GM23338 (cell line): ENCODE measurements around the gene GPR42. TPM values are rescaled to one million over a fixed set of nuclear protein-coding genes. Genes with fewer than 3 reads are reported as not detected.

Source experiments
- ATAC-seq: fragments of 200-7000 bp; cut with Tn5 transposase; 3 replicates; pipeline ENCODE4 v1.9.1; 2020
- DNase-seq: peaks from one replicate; pipeline ENCODE4 v3.0.0-alpha.2; 2015; ENCODE audit warnings: low spot score
- H2AFZ ChIP-seq: fragments of 200-600 bp; sonication (generic); 2 replicates; pipeline ENCODE4 v1.8.0; 2016; ENCODE audit warnings: antibody characterized with exemption, mild to moderate bottlenecking, moderate library complexity
- H3F3A ChIP-seq: fragments of 200-600 bp; sonication (generic); replicated peaks from 2 replicates; pipeline ENCODE4 v1.8.0; 2017; ENCODE audit warnings: antibody characterized with exemption, mixed run types, low read depth
- H3K27ac ChIP-seq: fragments of 200-600 bp; sonication (generic); 2 replicates; pipeline ENCODE4 v1.6.1; 2016; ENCODE audit warnings: low read depth
- H3K27me3 ChIP-seq: fragments of 200-600 bp; sonication (generic); 2 replicates; pipeline ENCODE4 v1.8.0; 2016; ENCODE audit warnings: mild to moderate bottlenecking, mixed run types, moderate library complexity; ENCODE audit not compliant: insufficient read depth
- H3K36me3 ChIP-seq: fragments of 200-600 bp; sonication (generic); 2 replicates; pipeline ENCODE4 v1.8.0; 2016; ENCODE audit warnings: mild to moderate bottlenecking; ENCODE audit not compliant: insufficient read depth
- H3K4me1 ChIP-seq: fragments of 200-600 bp; sonication (generic); 2 replicates; pipeline ENCODE4 v1.8.0; 2016; ENCODE audit warnings: mild to moderate bottlenecking, moderate library complexity; ENCODE audit not compliant: insufficient read depth
- H3K4me2 ChIP-seq: fragments of 200-600 bp; sonication (generic); 2 replicates; pipeline ENCODE4 v1.7.1; 2017; ENCODE audit warnings: mixed run types
- H3K4me3 ChIP-seq: fragments of 200-600 bp; sonication (generic); 2 replicates; pipeline ENCODE4 v1.6.1; 2016; ENCODE audit warnings: mixed run types
- H3K79me2 ChIP-seq: fragments of 200-600 bp; sonication (generic); replicated peaks from 2 replicates; pipeline ENCODE4 v1.8.0; 2017; ENCODE audit warnings: mild to moderate bottlenecking; ENCODE audit not compliant: insufficient read depth
- H3K9me2 ChIP-seq: fragments of 200-600 bp; sonication (generic); 2 replicates; pipeline ENCODE4 v1.8.0; 2017; ENCODE audit not compliant: insufficient read depth
- H4K20me1 ChIP-seq: fragments of 200-600 bp; sonication (generic); replicated peaks from 2 replicates; pipeline ENCODE4 v1.8.0; 2017; ENCODE audit warnings: mild to moderate bottlenecking; ENCODE audit not compliant: insufficient read depth
- H3K27ac Mint-ChIP-seq: 2 replicates; pipeline ENCODE4 v1.8.0; 2020; ENCODE audit warnings: inconsistent platforms, mild to moderate bottlenecking, moderate library complexity, mixed read lengths
- H3K27me3 Mint-ChIP-seq: 3 replicates; pipeline ENCODE4 v1.8.0; 2022; ENCODE audit warnings: low read depth, mild to moderate bottlenecking, moderate library complexity, mixed read lengths, inconsistent platforms; ENCODE audit not compliant: insufficient read depth, poor library complexity
- H3K36me3 Mint-ChIP-seq: 3 replicates; pipeline ENCODE4 v1.8.0; 2021; ENCODE audit warnings: low read depth, mild to moderate bottlenecking, inconsistent platforms, moderate library complexity, mixed read lengths
- H3K4me1 Mint-ChIP-seq: 3 replicates; pipeline ENCODE4 v1.8.0; 2020; ENCODE audit warnings: mild to moderate bottlenecking, inconsistent platforms, mixed read lengths
- H3K4me3 Mint-ChIP-seq: 3 replicates; pipeline ENCODE4 v1.8.0; 2021; ENCODE audit warnings: moderate library complexity, mild to moderate bottlenecking, inconsistent platforms, mixed read lengths
- H3K9me3 Mint-ChIP-seq: 3 replicates; pipeline ENCODE4 v1.8.0; 2020; ENCODE audit warnings: moderate library complexity, mild to moderate bottlenecking, inconsistent platforms, mixed read lengths
- CREB1 ChIP-seq: fragments of 250-450 bp; sonication (Bioruptor Pico); IDR thresholded peaks from 2 replicates; pipeline ENCODE4 v1.5.0; 2020; ENCODE audit warnings: low read depth, mild to moderate bottlenecking, moderate library complexity
- CTCF ChIP-seq, 2 experiments: fragments of 200-600 bp in 1 of 2; sonication (generic) in 1 of 2; conservative IDR thresholded peaks; 2 replicates each; pipeline versions ENCODE4 v1.5.1 to v1.6.1; 2016 to 2017; ENCODE audit warnings: antibody characterized with exemption in 2 of 2, low read depth in 2 of 2, mild to moderate bottlenecking in 2 of 2, moderate library complexity in 1 of 2
- ETS1 ChIP-seq: IDR thresholded peaks from 2 replicates; pipeline ENCODE4 v1.6.1; 2016; ENCODE audit warnings: antibody characterized with exemption
- EZH2 ChIP-seq: fragments of 200-600 bp; sonication (generic); IDR thresholded peaks from one replicate; pipeline ENCODE4 v1.8.0; 2017; ENCODE audit warnings: antibody characterized with exemption, mild to moderate bottlenecking, low read depth; ENCODE audit not compliant: unreplicated experiment
- EZH2phosphoT487 ChIP-seq: fragments of 200-600 bp; sonication (generic); IDR thresholded peaks from one replicate; pipeline ENCODE4 v1.8.1; 2018; ENCODE audit warnings: antibody characterized with exemption; ENCODE audit not compliant: unreplicated experiment
- JUNB ChIP-seq: IDR thresholded peaks from one replicate; pipeline ENCODE4 v1.6.1; 2016; ENCODE audit warnings: antibody characterized with exemption; ENCODE audit not compliant: unreplicated experiment
- NANOG ChIP-seq: IDR thresholded peaks from 2 replicates; pipeline ENCODE4 v1.6.1; 2016; ENCODE audit warnings: antibody characterized with exemption, borderline replicate concordance
- POLR2AphosphoS5 ChIP-seq: IDR thresholded peaks from 2 replicates; pipeline ENCODE4 v1.6.1; 2016; ENCODE audit warnings: antibody characterized with exemption, low read depth
- REST ChIP-seq: IDR thresholded peaks from one replicate; pipeline ENCODE4 v1.6.1; 2018; ENCODE audit warnings: antibody characterized with exemption; ENCODE audit not compliant: unreplicated experiment
- STAT1 ChIP-seq: IDR thresholded peaks from one replicate; pipeline ENCODE4 v1.6.1; 2016; ENCODE audit warnings: antibody characterized with exemption; ENCODE audit not compliant: unreplicated experiment
- ZNF114 ChIP-seq: fragments of 250-450 bp; sonication (Bioruptor Pico); IDR thresholded peaks from 2 replicates; pipeline ENCODE4 v1.5.0; 2020; ENCODE audit warnings: mild to moderate bottlenecking, moderate library complexity
- ZNF331 ChIP-seq: fragments of 250-450 bp; sonication (Bioruptor Pico); IDR thresholded peaks from 2 replicates; pipeline ENCODE4 v1.5.0; 2020; ENCODE audit warnings: low read depth, mild to moderate bottlenecking, moderate library complexity
- ZNF462 ChIP-seq: fragments of 250-450 bp; sonication (Bioruptor Pico); IDR thresholded peaks from 2 replicates; pipeline ENCODE4 v1.5.0; 2020; ENCODE audit warnings: mild to moderate bottlenecking, moderate library complexity
- polyA plus RNA-seq: library from polyadenylated mRNA; unstranded; fragments of >200 nt; fragmentation: Nextera tagmentation; extraction: Ambion mirVana; gene quantifications from 2 replicates; pipeline ENCODE4 v1.2.1, GENCODE V29; 2016
- total RNA-seq: library from RNA; depleted of rRNA; stranded (reverse); fragments of >200 nt; shearing (Covaris generic); gene quantifications from 2 replicates; pipeline ENCODE4 v1.2.3, GENCODE V29; 2014

The GPR42 gene
- total and polyA plus RNA-seq, 2 experiments from 2014 or later: not detected

- no peak overlapping the region for H2AFZ ChIP-seq
- Mint-ChIP-seq H3K4me1 (peaks cover 2% of the 10 kb centered on the region; the same call in 1 of the 3 replicates), H3K4me3 (no peak overlapping the region), H3K36me3 (no peaks in the 10 kb centered on the region), H3K27ac (no peak overlapping the region), H3K9me3 (peaks cover 9% of the 10 kb centered on the region; the same call in 2 of the 3 replicates), H3K27me3 (peaks cover 2% of the 10 kb centered on the region)
- no peaks in the 10 kb centered on the region for H3K27me3 ChIP-seq
- H3F3A ChIP-seq: no peaks in the 10 kb centered on the region
- no peak for DNase-seq
- no peak overlapping the region for H3K4me3 ChIP-seq
- no peak for ATAC-seq
- no peaks in the 10 kb centered on the region for H3K4me1 ChIP-seq
- H3K79me2 ChIP-seq: no peaks in the 10 kb centered on the region
- no peaks in the 10 kb centered on the region for H3K9me2 ChIP-seq
- H4K20me1 ChIP-seq: no peaks in the 10 kb centered on the region
- no peak overlapping the region for H3K27ac ChIP-seq
- H3K36me3 ChIP-seq: no peaks in the 10 kb centered on the region
- no peak for TF ChIP-seq EZH2
- no peak for TF ChIP-seq CREB1 (CRISPR knock-in tag)
- TF ChIP-seq EZH2phosphoT487: no peak
- no peak for TF ChIP-seq JUNB
- TF ChIP-seq ETS1: no peak
- no peak for TF ChIP-seq STAT1
- no peak for TF ChIP-seq ZNF462
- TF ChIP-seq ZNF114 (CRISPR knock-in tag): no peak
- no peak for TF ChIP-seq REST
- no peak for TF ChIP-seq CTCF (conservative IDR thresholded peaks at IDR 0.05; ENCODE audit: low read depth in 2 of 2)
- TF ChIP-seq NANOG: no peak
- TF ChIP-seq POLR2AphosphoS5: no peak
- no peak for TF ChIP-seq ZNF331 (CRISPR knock-in tag)
- no peak overlapping the region for H3K4me2 ChIP-seq
Observed at GRCh38 chr19:35321291-35321690, 49.6 kb upstream of the GPR42 start.
